ENCODE measurements around the gene CYP3A5. TPM values are rescaled to one million over a fixed set of nuclear protein-coding genes. Genes with fewer than 3 reads are reported as not detected.

Gene CYP3A5
- total RNA-seq, 1 donor from 2014 or later, result not detected

- H3K9me3 Mint-ChIP-seq, result no peaks in the 10 kb centered on the region
- peaks cover 42% of the 10 kb centered on the region for H3K36me3 Mint-ChIP-seq (ENCODE audit: low read depth)
- intact Hi-C loops (cut with micrococcal nuclease), result loop anchor here (1.0 to 5.0 kb wide), 7 partner anchors 58 to 249 kb away; partner anchors contain the start of genes CPSF4, FAM200A, PTCD1 and ZKSCAN5
- peak within 1 kb of the TSS; percentile 90 for H3K27ac Mint-ChIP-seq
- H3K4me3 Mint-ChIP-seq, result peak within 1 kb of the TSS; percentile 97
- ChIA-PET CTCF (interaction anchor here (0.7 kb wide), 1 partner anchor 112 kb away, joined by 4 read pairs; the partner anchor contains the start of gene ZKSCAN5), POLR2A (interaction anchor here (0.6 to 3.8 kb wide), 11 partner anchors 10 to 1629 kb away, joined by 3 to 43 read pairs (median 4); partner anchors contain the start of genes FAM200A, FIS1, TRIM4 and ZKSCAN1)
- peak; percentile 95 for ATAC-seq (ENCODE audit: low read depth)
- DNase-seq, result peak; percentile 78
- TF ChIP-seq CTCF (IDR thresholded peaks at IDR 0.05), result no peak
- no peaks in the 10 kb centered on the region for H3K27me3 Mint-ChIP-seq
- H3K4me1 Mint-ChIP-seq, result peaks cover 30% of the 10 kb centered on the region
Observed at GRCh38 chr7:99616359-99617191, 63.2 kb downstream of the CYP3A5 start, which contains the start of gene ZSCAN25. Gene ZSCAN25, plus strand, starts transcription at chr7:99616946. Its CDS starts 2,661 bp downstream, at chr7:99619607.

- H3K27ac Mint-ChIP-seq, result peak overlapping the region; percentile 90
- H3K36me3 Mint-ChIP-seq (ENCODE audit: low read depth), result peaks cover 36% of the 10 kb centered on the region
- TF ChIP-seq CTCF (IDR thresholded peaks at IDR 0.05), result no peak
- H3K9me3 Mint-ChIP-seq, result no peaks in the 10 kb centered on the region
- no peaks in the 10 kb centered on the region for H3K27me3 Mint-ChIP-seq
- peaks cover 30% of the 10 kb centered on the region for H3K4me1 Mint-ChIP-seq
- H3K4me3 Mint-ChIP-seq, result peak overlapping the region; percentile 97
- intact Hi-C loops (cut with micrococcal nuclease), result loop anchor here (1.0 to 5.0 kb wide), 7 partner anchors 57 to 249 kb away; partner anchors contain the start of genes CPSF4, FAM200A, PTCD1 and ZKSCAN5
- ATAC-seq (ENCODE audit: low read depth) (no peak), DNase-seq (no peak)
- CTCF ChIA-PET, result interaction anchor here (0.6 to 0.7 kb wide), 2 partner anchors 112 to 248 kb away, joined by 3 to 4 read pairs; partner anchors contain the start of gene ZKSCAN5
- POLR2A ChIA-PET, result interaction anchor here (0.7 to 3.8 kb wide), 8 partner anchors 11 to 1629 kb away, joined by 3 to 43 read pairs (median 4); partner anchors contain the start of genes FAM200A, FIS1, TRIM4 and ZKSCAN5
Observed at GRCh38 chr7:99615989-99616358, 63.8 kb downstream of the CYP3A5 start.

GRCh38 chr7:99614495-99614894 lies 65.3 kb downstream of the CYP3A5 start:
- H3K27ac Mint-ChIP-seq, result no peak overlapping the region
- no peak overlapping the region for H3K4me3 Mint-ChIP-seq
- no peaks in the 10 kb centered on the region for H3K9me3 Mint-ChIP-seq
- H3K27me3 Mint-ChIP-seq, result no peaks in the 10 kb centered on the region
- no peak for TF ChIP-seq CTCF (IDR thresholded peaks at IDR 0.05)
- H3K4me1 Mint-ChIP-seq, result peaks cover 30% of the 10 kb centered on the region
- peaks cover 22% of the 10 kb centered on the region for H3K36me3 Mint-ChIP-seq (ENCODE audit: low read depth)
- no peak for ATAC-seq (ENCODE audit: low read depth)
- CTCF ChIA-PET, result no interaction called here
- intact Hi-C loops (cut with micrococcal nuclease), result no loop called here
- no peak for DNase-seq
- POLR2A ChIA-PET, result interaction anchor here (3.8 kb wide), 1 partner anchor 56 kb away, joined by 43 read pairs; the partner anchor contains the start of gene ZNF655

GRCh38 chr7:99607548-99607947 lies 72.2 kb downstream of the CYP3A5 start:
- Mint-ChIP-seq H3K36me3 (ENCODE audit: low read depth) (no peaks in the 10 kb centered on the region), H3K4me1 (no peaks in the 10 kb centered on the region), H3K27me3 (no peaks in the 10 kb centered on the region), H3K27ac (no peak overlapping the region), H3K9me3 (no peaks in the 10 kb centered on the region), H3K4me3 (no peak overlapping the region)
- CTCF ChIA-PET, result no interaction called here
- DNase-seq (no peak), ATAC-seq (ENCODE audit: low read depth) (no peak)
- POLR2A ChIA-PET, result no interaction called here
- intact Hi-C loops (cut with micrococcal nuclease), result no loop called here
- TF ChIP-seq CTCF (IDR thresholded peaks at IDR 0.05), result no peak

GRCh38 chr7:99606531-99606930 lies 73.3 kb downstream of the CYP3A5 start:
- DNase-seq, result no peak
- CTCF ChIA-PET, result no interaction called here
- no peaks in the 10 kb centered on the region for H3K36me3 Mint-ChIP-seq (ENCODE audit: low read depth)
- POLR2A ChIA-PET, result no interaction called here
- H3K9me3 Mint-ChIP-seq, result no peaks in the 10 kb centered on the region
- no peaks in the 10 kb centered on the region for H3K4me1 Mint-ChIP-seq
- no peaks in the 10 kb centered on the region for H3K27me3 Mint-ChIP-seq
- no peak for ATAC-seq (ENCODE audit: low read depth)
- no peak overlapping the region for H3K4me3 Mint-ChIP-seq
- intact Hi-C loops (cut with micrococcal nuclease), result no loop called here
- no peak overlapping the region for H3K27ac Mint-ChIP-seq
- no peak for TF ChIP-seq CTCF (IDR thresholded peaks at IDR 0.05)
